ENCODE measurements around the gene TAF1B.
"Not testable (repeated sequence)": the region's sequence is repeated elsewhere in the genome, so short reads cannot be mapped to it uniquely, and the experiment has no call there.

The TAF1B gene

DNA sequence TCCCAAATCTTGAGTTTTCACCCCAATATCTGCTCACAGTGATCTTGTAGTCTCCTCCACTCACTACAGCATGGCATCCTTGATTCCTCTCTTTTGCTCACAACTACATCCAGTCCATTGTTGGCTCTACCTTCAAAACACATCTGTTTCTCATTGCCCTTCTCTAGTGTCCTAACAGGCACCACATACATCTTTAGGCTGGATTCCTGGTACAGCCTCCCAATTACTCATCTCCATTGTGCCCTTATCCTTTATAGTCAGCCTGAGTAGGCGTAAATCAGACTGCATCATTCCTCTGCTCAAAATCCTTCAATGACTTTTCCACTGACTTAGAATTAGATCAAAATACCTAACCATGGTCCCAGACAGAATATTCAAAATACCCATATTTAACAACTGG, 10.7 kb upstream of the TAF1B start:
- DNase-seq, result no peak

GRCh38 chr2:9835068-9835467, 8.2 kb upstream of the TAF1B start:
- not testable (repeated sequence) for DNase-seq

DNA sequence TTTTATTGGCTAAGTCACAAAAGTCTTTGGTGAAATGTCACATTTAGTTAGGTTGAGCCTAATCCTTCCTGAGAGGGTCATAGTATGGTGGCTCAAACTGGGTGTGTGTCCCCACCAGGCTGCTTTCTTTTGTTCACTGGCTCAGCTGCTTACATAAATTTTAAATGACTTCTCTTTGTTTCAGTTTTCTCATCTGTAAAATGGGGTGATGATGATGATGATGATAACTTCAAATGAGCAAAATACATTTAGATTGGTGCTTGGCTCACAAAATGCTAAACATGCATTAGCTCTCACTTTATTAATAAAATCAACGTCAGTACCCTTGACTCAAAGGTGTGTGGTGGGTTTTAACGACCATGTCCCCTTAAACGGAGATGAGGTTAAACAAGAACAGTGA, 7.2 kb upstream of the TAF1B start:
- no peak for DNase-seq

- no peak for DNase-seq
Observed at GRCh38 chr2:9836517-9836916, 6.8 kb upstream of the TAF1B start.

DNA sequence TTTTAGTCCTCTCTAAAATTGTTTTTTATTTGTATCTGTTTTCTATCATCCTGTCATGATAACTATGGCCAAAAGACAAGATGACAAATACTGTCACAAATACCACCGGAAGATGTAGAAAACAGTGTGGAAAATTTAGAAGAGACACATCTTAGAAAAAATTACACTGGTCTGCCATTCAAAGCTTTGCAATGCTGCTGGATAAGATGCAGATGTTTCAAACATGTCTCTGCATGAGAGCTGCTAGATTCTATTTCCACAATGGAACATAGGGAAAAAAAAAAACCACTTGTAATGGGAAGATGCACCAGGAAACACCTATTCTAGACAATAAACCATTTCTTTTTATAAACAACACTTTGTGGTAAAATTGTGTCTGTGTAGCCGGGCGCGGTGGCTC, 5.8 kb upstream of the TAF1B start:
- no peak for DNase-seq

DNA sequence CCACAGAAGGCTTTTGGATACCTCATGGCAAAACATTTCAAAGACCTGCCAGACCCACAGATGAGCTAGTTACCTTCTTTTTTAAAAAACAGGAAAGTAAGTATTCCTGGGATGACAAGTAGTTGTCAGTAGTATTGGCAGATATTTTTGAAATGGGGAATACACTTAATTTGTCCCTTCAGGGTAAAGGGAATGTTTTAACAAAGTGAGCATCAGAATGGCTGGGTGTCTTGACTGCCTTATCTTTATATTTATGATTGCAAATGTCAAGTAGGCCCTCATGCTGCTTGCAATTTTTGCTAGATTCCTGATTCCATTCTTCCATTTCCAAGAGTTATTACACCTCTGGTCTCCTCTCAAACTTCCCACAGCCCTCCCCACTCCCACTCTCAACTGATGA, 4.9 kb upstream of the TAF1B start:
- no peak for DNase-seq

DNA sequence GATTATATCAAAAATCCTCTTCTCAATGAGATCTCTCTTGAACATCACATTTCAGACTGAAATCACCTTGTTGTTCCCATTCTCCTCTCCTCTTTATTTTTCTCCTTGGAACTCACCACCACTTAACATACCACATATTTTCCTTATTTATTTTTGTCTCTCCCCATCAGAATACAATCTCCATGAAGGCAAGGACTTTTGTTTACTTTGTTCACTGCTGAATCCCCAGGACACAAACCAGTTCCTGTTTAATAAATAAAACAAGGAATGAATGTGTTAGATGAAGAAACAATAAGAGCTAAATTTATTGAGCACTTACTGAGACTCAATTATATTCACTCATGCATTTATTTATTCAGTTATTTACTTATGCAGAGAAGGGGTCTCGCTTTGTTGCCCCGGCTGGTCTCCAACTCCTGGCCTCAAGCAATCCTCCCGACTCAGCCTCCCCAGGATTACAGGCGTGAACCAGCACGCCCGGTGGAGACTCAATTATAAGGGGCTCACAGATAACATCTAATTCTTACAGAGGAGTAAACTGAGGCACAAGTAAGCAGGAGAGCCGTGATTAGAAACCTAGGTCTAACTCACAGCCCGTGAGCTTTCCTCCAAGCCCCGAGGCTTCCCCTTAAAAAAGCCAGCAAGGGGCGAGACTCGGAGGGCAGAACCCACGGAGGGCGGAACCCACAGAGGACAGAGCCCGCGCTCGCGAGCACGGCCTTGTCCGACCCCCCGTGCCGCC, 616 bp upstream of the TAF1B start:
- DNase-seq, result no peak

DNA sequence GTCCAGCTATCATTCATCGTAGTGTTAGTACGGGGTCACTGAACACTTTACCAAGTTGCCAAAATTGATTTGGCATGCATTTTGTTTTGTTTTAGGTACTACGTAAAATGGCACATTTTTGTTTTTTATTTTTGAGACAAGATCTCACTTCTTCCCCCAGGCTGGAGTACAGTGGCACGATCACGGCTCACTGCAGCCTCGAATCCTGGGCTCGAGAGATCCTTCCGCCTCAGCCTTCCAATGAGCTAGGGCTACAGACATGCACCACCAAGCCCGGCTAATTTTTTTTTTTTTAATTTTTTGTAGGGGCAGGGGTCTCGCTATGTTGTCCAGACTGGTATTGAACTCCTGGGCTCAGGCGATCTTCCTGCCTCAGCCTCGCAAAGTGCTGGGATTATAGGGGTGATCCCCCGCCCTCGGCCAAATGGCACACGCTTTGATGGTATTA, 786 bp downstream of the TAF1B start:
- no peak for DNase-seq

- DNase-seq, result no peak
Observed at GRCh38 chr2:9844576-9844975, 1.3 kb downstream of the TAF1B start.

DNA sequence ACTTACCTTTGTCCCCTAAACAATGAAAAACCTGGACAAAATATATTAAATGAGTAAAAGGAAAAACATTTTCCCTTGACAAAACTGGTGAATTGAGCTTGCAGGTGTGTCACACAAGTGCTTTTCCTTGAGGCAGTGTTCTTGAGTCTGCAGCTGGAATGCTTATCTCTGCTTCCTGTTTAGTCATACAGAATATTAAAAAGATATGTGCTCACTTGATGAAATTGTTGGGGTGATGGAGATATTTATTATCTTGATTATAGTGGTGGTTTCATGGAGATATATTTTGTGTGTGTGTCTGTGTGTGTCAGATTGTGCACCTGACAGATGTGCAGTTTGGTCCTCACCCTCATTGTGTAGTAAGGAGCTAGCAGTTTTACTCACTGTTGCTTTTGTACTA, 3.3 kb downstream of the TAF1B start:
- DNase-seq, result no peak

DNA sequence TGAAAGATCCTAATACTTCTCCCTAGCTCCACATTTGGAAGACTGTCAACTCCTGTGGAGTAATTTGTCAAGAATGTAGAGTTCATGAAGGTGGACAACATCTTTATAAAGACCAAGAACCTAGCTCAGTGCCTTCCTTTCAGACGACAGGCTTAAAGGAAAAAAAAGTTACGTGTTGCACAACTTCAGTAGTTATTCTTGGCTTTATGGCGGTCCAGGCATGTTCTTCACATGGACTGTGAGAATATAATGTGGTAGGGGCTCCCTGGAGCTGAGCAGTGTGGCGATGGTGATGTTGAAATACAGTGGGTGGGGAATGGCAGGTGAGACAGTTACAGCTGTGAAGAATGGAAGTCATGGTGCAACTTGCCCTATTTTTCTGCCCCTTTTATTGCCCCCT, 3.9 kb downstream of the TAF1B start:
- DNase-seq, result no peak

GRCh38 chr2:9852881-9853280, 9.6 kb downstream of the TAF1B start:
- no peak for DNase-seq

DNA sequence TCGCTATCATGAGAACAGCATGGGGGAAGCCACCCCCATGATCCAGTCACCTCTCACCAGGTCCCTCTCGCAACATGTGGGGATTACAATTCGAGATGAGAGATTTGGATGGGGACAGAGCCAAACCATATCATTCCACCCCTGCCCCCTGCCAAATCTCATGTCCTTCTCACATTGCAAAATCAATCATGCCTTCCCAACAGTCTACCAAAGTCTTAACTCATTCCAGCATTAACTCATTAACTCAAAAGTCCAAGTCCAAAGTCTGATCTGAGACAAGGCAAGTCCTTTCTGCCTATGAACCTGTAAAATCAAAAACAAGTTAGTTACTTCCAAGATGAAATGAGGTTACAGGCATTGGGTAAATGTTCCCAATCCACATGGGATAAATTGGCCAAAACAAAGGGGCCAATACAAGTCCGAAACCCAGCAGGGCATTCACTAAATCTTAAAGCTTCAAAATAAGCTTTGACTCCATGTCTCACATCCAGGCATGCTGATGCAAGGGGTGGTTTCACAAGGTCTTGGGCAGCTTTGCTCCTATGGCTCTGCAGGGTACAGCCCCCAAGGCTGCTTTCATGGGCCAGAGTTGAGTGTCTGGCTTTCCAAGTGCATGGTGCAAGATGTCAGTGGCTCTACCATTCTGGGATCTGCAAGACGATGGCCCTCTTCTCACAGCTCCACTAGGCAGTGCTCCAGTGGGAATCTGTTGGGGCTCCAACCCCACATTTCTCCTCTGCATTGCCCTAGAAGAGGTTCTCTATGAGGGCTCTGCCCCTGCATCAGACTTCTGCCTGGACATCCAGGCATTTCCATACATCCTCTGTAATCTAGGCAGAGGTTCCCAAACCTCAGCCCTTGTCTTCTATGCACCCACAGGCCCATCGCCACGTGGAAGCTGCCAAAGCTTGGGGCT, 14.8 kb downstream of the TAF1B start:
- DNase-seq, result no peak

DNA sequence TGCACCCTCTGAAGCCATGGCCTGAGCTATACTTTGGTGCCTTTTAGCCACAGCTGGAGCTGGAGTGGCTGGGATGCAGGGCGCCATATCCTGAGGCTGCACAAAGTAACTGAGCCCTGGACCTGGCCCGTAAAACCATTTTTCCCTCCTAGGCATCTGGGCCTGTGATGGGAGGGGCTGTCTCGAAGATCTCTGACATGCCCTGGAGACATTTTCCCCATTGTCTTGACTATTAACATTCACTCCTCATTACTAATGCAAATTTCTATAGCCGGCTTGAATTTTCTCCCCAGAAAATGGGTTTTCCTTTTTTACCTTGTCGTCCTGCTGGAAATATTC, 15.4 kb downstream of the TAF1B start:
- no peak for DNase-seq

GRCh38 chr2:9860922-9861580, 17.8 kb downstream of the TAF1B start:
- not testable (repeated sequence) for DNase-seq

DNA sequence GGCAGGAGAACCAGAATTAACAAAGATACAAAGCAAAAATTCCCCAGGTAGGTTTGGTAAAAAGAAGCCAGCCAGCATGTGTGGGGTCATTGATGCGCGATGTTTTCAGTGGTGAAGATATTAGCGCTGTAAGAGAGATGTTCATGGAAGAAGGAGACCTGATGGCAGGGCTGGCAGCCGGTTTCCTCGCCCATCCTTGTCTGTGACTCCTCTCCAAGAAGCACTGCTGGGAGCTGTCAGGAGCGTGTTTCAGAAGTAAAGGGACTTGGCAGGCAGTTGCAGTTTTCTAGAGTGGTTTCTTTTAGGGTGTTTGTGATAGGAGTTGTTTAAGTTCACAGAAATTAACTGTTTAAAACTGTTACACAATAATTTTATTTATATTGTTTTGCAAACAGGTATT, 24.6 kb downstream of the TAF1B start:
- DNase-seq, result no peak

DNA sequence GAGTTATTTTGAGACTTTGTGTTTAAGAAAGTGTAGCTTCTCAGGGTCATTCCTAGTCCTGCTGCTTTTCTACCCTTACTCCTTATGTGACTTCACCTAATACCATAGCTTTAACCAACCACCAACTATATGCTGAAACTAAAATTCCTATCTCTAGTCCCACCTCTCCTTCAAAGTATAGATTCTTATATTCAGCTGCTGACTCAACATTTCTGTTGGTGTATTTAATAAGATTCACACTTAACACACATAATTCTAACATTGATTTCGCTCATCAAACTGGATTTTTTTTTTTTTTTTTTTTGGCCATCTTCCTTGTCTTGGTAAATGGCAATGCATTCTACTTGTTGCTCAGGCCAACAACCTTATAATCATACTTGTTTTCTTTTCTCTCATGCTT, 30.1 kb downstream of the TAF1B start:
- DNase-seq, result no peak

GRCh38 chr2:9877026-9877425, 33.8 kb downstream of the TAF1B start:
- DNase-seq, result no peak

DNA sequence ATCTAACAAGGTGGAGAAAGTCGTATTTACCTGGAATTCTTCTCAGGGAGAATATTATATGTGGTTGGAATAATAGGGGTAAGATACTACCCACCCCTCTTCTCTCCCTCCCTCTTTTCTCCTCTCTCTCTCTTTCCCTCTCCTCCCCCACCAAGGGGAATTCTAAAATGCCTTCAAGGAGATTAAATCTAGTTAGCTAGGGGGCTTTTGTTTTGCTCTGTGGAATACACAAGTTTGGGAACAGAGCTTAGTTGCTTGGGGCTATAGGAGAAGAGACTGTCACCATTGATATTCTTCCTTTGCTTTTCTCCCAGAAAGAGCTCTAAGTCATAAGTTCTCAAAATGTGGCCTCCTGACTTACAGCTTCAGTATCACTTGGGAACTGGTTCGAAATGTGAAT, 34.5 kb downstream of the TAF1B start:
- DNase-seq, result no peak

DNA sequence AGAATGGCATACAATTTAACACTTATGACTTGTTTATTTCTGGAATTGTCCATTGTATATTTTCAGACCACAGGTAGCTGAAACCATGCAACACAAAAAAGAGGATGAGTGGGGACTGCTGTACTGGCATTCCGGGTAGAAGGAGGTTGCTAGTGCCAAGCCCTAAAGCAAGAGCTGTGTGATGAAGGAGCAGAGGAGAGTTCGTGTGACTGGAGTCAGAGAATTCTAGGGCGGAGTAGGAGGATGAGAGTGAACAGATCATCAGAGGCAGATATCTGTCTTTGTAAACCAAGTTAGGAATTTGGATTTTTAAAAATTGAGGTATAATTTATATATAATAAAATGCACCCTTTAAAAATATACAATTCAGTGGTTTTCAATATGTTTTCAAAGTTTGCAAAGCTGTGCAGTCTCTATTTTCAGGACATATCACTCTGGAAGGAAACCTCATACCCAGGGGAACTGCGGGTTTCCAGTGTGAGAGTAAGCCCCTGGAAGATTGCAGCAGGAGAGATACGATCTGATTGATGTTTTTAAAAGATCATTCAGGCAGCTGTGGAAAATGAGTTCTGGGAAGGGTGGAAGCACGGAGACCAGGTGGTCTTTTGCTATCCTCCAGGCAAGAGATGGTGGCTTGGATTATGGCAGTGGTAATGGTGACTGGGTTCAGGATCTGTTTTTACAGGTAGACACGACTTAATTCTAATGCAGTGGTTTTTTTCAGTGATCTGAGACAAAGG, 36.4 kb downstream of the TAF1B start:
- no peak for DNase-seq

DNA sequence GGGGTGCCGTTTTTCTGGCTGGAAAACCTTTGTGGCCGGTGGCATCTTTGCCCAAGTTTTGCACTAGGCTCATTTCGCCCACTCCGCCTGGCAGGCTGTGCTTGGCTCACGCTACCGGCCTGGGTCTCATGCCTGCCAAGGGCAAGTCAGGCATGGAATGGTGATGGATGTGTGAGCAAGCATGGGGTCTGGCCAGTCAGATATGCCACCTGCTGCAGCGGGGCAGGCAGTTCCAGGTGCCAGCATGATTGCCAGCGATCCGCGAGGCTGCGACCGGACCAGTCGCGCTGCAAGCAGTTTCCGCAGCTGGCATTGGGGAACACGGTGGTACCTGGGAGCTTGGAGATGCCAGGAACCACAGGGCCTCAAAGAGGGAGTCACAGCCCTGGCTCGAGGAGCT, 40.6 kb downstream of the TAF1B start:
- DNase-seq, result no peak

GRCh38 chr2:9884436-9884835, 41.2 kb downstream of the TAF1B start:
- DNase-seq, result no peak

GRCh38 chr2:9885036-9885684, 41.9 kb downstream of the TAF1B start:
- DNase-seq, result no peak

Measured in NCI-H1092 (cell line).